ENCODE measurements around the gene CMSS1. TPM values are rescaled to one million over a fixed set of nuclear protein-coding genes. Genes with fewer than 3 reads are reported as not detected.

CMSS1 gene
- total and polyA plus RNA-seq, 2 of the 13 experiments (the other 11 are each of a cell fraction or from before 2014, with no cell fraction given), result 6.4 to 48.7 TPM

GRCh38 chr3:99933971-99934750 lies 116.5 kb downstream of the CMSS1 start:
- DNase-seq (ENCODE audit: low spot score), result no peak
- peak; percentile 52 for FAIRE-seq
- H3K27me3 ChIP-seq (ENCODE audit: control insufficient read depth in 1 of 2, insufficient read depth in 2 of 2, low read length in 2 of 2), result no peaks in the 10 kb centered on the region
- H4K20me1 ChIP-seq (ENCODE audit: insufficient read depth, low read length), result no peaks in the 10 kb centered on the region
- 96% methylated on average over 5 of the region's 5 CpGs for WGBS (ENCODE audit: low lambda C conversion rate)
- H2AFZ ChIP-seq (ENCODE audit: low read length), result no peak overlapping the region
- BruUV-seq (replicated peaks), result no TSS peak
- no peaks in the 10 kb centered on the region for H3K79me2 ChIP-seq (ENCODE audit: insufficient read depth, low read length)
- in situ Hi-C loops (cut with HindIII; ENCODE audit: extremely low pct_ligation_motif_present, low pct_unique_long_range_greater_than_20kb), result no loop called here
- no peak overlapping the region for H3K9ac ChIP-seq (ENCODE audit: insufficient read depth, low read depth, low read length)
- H3K27ac ChIP-seq (ENCODE audit: extremely low read length, insufficient read depth, low read length), result peak overlapping the region; percentile 60
- no peak overlapping the region for H3K4me3 ChIP-seq (replicated peaks in 1 of 3; ENCODE audit: insufficient read depth in 1 of 3, low read depth in 2 of 3, low read length in 3 of 3)
- no peak overlapping the region for H3K4me2 ChIP-seq (ENCODE audit: low read depth, low read length)
- H3K9me3 ChIP-seq (ENCODE audit: low read length), result no peaks in the 10 kb centered on the region
- intact Hi-C loops (cut with micrococcal nuclease; ENCODE audit: unreplicated experiment), result no loop called here
- no peak for ATAC-seq
- no peak for TF ChIP-seq ZNF614 (CRISPR knock-in tag; IDR thresholded peaks at IDR 0.05; ENCODE audit: borderline replicate concordance)
- no peak for TF ChIP-seq SNAPC5 (CRISPR knock-in tag; IDR thresholded peaks at IDR 0.05; ENCODE audit: borderline replicate concordance)
- no peak for TF ChIP-seq ATM (IDR thresholded peaks at IDR 0.05; ENCODE audit: borderline replicate concordance)
- TF ChIP-seq, protein P1, sequence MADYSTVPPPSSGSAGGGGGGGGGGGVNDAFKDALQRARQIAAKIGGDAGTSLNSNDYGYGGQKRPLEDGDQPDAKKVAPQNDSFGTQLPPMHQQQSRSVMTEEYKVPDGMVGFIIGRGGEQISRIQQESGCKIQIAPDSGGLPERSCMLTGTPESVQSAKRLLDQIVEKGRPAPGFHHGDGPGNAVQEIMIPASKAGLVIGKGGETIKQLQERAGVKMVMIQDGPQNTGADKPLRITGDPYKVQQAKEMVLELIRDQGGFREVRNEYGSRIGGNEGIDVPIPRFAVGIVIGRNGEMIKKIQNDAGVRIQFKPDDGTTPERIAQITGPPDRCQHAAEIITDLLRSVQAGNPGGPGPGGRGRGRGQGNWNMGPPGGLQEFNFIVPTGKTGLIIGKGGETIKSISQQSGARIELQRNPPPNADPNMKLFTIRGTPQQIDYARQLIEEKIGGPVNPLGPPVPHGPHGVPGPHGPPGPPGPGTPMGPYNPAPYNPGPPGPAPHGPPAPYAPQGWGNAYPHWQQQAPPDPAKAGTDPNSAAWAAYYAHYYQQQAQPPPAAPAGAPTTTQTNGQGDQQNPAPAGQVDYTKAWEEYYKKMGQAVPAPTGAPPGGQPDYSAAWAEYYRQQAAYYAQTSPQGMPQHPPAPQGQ (CRISPR knock-in tag; IDR thresholded peaks at IDR 0.05; ENCODE audit: borderline replicate concordance), result no peak
- H3K4me1 ChIP-seq (ENCODE audit: insufficient read depth, low read length), result peaks cover 65% of the 10 kb centered on the region
- ChIA-PET POLR2A (interaction anchor here (0.9 to 1.6 kb wide), 2 partner anchors 13 to 58 kb away, joined by 3 to 4 read pairs; no protein-coding TSS in a partner anchor), CTCF (ENCODE audit: low intra/inter-chr PET ratio, low total read pairs) (no interaction called here)
- H3K36me3 ChIP-seq (replicated peaks in 1 of 2; ENCODE audit: control insufficient read depth in 1 of 2, insufficient read depth in 2 of 2, low read length in 2 of 2), result no peaks in the 10 kb centered on the region

All from HepG2 (cell line).